T-helper 1 cell (primary cell): ENCODE results near the gene GPS2.

Source experiments
- DNase-seq, 5 donors: peaks; one replicate each; pipeline ENCODE4 v3.0.0-alpha.2; 2012 to 2020

Gene GPS2

DNA sequence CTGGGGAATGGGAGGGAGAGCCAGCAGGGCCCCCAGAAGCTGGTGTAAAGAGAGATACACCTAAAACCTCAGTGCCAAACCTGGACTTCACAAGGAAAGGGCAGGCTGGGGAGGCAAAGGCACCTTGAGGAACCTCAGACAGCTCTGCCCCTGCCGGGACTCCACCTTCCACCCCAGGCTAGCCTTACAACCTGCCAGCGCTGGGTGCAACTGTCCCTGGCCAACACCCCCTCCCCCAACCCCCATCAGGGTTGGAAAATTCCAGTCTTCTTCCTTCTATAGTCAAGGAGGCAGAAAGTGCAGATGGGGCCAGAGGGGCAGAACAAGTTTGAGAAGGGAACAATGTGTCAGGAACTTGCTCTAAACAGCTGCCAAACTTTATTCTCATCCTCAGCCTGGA lies 23.0 kb downstream of the GPS2 start:
- DNase-seq, result no peak

DNA sequence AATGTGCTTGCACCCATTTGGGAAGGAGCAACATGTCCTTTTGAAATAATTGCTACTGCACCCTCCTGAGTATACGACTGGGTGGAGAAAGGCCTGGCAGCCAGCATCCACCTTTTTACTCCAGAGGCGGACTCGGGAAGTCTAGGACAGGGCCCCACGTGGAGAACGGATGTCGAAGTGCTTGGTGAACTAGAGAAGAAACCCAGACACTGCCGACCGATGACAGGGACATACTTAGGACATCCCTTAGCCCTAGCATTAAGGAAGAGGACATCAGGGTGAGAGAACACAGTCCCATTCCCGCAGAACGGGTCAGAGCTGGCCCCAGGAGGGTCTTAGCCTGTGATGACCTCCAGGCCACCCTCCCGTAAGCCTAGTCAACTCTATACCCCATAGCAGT lies 24.5 kb downstream of the GPS2 start:
- DNase-seq, result no peak

DNA sequence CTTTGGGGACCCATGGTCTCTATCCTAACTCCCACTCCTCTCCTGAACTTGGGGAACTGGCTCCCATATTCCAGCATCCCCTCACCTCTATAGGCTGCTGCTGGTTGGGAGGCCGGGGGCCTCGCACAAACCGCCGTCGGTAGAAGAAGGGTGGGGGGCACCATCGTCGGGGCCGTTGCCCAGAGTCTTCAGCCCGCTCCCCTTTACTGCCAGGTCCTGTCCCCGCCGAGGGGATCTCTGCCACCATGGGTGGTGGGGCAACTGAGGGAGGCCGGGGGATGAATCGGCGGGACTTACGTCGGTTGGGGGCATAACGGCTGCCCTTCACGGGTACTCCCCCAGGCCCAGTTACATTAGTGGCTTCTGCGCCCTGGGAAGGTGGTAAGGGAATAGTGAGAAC lies 25.0 kb downstream of the GPS2 start:
- no peak for DNase-seq

DNA sequence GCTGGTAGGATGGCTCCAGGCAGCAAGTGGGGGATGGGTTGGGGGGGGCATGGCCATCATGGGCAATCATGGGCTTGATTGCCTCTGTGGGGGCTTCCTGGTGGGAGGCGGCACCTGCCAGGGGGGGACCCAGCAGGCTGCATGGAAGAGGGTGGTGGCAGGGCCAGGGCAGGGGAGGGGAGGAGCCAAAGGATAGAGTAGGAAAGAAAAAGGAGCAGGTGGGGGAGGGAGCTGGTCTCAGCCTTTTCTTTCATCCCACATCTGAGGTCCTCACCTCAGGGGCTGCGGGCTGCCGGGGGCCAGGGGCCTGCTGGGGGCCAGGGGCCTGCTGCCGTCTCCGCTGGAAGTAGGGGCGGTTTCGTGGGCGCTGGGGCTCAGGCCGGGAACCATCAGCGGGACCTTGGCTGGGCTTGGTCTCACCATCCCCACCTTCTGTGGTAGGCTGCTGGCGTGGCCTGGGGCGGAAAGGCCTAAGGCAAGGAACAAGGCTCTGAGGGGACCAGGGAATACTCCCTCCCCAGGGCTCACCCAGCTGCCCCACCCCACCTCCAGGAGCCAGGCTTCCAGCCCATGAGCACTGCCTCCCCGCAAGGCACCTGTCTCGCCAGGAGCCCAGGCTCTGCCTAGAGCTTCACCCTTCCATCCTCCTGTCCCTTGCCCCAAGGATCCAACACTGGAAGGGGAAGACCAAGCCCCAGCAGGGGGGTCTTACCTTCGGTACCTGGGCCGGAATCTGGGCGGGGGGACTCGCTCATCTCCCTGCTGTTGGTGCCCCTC lies 25.7 kb downstream of the GPS2 start:
- no peak for DNase-seq

DNA sequence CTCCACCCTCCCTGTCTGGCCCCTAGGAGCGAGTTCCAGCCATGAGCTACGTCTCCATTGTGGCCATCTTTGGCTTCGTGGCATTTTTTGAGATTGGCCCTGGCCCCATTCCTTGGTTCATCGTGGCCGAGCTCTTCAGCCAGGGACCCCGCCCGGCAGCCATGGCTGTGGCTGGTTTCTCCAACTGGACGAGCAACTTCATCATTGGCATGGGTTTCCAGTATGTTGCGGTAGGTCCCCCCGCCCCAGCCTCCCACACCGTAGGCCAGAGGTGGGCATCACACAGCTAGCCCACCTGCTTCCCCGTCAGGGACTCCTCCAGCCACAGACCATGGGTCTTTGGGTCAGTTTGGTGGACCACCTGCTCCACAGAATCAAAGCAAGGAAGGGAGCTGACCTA lies 29.5 kb downstream of the GPS2 start:
- no peak for DNase-seq

DNA sequence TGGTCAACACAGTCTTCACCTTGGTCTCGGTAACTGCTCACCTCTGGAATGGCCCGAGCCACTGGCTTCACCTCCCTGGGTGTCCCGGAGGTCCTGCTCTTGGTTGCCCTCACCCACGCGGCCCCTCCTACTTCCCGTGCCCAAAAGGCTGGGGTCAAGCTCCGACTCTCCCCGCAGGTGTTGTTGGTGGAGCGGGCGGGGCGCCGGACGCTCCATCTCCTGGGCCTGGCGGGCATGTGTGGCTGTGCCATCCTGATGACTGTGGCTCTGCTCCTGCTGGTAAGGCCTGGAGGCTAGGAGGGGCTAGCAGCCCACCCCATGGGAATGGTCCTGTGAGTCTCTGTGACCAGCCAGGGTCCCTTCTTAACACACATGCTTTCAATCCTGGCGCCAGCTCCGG lies 30.2 kb downstream of the GPS2 start:
- DNase-seq, result no peak

DNA sequence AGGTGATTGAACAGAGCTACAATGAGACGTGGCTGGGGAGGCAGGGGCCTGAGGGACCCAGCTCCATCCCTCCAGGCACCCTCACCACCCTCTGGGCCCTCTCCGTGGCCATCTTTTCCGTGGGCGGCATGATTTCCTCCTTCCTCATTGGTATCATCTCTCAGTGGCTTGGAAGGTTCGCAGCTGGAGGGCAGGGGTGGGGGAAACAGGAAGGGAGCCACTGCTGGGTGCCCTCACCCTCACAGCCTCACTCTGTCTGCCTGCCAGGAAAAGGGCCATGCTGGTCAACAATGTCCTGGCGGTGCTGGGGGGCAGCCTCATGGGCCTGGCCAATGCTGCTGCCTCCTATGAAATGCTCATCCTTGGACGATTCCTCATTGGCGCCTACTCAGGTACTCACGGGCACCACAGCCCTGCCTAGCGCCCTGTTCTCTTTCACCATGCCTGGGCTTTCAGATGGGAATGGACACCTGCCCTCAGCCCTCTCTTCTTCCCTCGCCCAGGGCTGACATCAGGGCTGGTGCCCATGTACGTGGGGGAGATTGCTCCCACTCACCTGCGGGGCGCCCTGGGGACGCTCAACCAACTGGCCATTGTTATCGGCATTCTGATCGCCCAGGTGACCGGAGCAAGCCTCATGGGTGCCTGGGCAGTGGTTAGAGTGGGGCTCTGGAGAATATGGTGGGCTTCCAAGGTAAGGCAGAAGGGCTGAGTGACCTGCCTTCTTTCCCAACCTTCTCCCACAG lies 31.5 kb downstream of the GPS2 start:
- no peak for DNase-seq

DNA sequence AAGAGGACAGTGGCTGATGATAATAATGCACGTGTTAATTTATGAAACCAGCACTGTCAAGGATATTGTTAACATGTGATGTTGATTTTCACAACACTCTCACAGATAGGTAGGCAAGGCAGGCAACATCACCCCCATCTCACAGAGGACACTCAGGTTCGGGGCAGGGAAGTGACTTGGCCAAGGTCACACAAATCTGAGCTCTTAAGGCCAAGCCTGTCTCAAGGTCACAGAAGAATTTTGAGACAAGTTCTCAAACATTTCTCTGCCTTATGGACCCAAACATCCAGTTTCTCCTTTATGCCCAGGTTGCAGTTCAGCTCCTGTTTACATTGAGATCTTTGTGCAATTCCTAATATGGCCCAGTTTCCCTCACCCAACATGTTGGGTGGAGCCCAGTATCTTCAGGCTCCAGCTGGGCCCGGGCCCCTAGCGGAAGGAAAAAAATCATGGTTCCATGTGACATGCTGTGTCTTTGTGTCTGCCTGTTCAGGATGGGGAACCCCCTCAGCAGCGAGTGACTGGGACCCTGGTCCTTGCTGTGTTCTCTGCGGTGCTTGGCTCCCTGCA lies 32.3 kb downstream of the GPS2 start:
- DNase-seq, result no peak

DNA sequence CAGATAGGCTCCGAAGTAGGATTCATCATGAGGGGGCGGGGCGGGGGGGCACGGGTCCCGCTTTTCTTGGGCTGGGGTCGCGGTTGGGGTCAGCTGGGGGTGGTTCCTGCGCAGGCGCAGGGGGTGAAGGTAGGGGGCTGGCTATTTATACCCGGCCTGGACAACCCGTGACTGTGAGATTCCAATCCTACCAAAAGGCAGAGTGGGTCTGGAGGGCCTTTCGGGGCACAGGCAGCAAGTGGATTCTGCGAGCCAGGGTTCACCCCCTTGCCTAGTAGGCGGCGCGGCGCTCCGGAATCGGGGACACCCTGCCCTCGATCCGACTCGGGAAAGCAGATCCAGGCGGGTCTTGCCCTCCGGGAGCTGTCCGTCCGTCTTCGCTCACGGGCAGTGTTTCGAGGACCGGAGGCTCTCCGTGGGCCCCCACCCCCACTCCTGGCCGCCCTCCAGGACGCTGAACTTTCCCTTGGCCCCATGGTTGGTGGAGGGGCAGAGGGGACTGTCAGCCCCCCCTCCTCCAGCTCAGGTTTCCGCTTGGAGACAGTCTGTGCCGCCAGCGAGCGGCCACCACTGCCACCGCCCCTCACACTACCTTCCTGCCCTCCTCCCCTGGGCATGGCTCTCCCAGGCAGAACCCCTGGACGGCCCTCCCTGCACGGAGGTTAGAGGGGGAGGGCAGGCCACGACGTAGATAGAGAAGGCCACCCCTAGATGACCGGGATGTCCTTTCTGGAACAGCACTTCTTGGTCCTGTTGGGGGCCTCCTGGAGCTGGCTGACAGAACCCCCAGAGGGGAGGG lies 33.0 kb downstream of the GPS2 start:
- no peak for DNase-seq

DNA sequence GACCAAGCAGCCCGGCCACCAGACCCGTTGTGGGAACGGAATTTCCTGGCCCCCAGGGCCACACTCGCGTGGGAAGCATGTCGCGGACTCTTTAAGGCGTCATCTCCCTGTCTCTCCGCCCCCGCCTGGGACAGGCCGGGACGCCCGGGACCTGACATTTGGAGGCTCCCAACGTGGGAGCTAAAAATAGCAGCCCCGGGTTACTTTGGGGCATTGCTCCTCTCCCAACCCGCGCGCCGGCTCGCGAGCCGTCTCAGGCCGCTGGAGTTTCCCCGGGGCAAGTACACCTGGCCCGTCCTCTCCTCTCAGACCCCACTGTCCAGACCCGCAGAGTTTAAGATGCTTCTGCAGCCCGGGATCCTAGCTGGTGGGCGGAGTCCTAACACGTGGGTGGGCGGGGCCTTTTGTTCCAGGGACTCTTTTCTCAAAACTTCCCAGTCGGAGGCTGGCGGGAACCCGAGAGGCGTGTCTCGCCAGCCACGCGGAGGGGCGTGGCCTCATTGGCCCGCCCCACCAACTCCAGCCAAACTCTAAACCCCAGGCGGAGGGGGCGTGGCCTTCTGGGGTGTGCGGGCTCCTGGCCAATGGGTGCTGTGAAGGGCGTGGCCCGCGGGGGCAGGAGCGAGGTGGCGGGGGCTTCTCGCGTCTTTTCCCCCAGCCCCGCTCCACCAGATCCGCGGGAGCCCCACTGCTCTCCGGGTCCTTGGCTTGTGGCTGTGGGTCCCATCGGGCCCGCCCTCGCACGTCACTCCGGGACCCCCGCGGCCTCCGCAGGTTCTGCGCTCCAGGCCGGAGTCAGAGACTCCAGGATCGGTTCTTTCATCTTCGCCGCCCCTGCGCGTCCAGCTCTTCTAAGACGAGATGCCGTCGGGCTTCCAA lies 33.8 kb downstream of the GPS2 start, which contains the start of gene SLC2A4:
Gene SLC2A4, plus strand, starts transcription at position 645 of the 879 bp plus-strand sequence. Its CDS starts 217 bp downstream, at position 862.
- peak; percentile 68 to 85 (median 74) for DNase-seq

DNA sequence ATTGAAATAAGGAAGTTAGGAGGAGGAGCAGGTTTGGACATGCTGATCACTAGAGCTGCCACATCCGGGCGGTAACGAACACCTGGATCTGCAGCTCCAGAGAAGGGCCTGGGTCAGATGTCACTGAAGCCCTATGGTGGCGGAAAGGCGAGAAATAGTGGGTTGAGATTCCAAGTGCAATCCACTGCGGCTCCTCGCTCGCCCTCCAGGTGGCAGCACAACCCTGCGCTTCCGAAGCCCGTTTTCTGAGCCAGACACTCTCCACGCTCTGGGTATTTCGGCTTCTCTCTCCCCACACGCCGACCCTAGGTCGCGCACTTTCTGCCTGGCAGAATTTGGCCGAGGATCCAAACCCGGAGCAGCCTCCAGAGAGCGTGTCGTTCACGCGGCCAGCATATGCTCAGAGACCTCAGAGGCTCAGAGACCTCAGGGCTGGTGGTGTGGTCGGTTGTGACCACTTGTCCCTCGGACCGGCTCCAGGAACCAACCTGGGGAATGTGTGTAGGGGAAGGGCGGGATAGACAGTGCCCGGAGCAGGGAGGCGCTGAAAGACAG lies 34.6 kb downstream of the GPS2 start:
- DNase-seq, result peak; percentile 67 to 83 (median 78)

DNA sequence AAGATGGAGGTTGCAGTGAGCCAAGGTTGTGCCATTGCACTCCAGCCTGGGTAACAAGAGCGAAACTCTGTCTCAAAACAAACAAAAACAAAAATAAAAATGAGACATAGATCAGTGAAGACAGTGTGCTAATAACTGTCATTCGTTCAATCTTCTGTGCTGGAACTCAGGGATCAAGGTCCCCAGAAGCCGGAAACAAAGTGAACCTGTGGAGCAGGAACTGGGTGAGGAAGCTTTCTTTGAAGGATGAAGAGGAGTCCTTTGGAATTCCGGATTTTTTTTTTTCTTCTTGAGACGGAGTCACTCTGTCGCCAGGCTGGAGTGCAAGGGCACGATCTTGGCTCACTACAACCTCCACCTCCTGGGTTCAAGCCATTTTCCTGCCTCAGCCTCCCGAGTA lies 35.7 kb downstream of the GPS2 start:
- DNase-seq, result no peak

DNA sequence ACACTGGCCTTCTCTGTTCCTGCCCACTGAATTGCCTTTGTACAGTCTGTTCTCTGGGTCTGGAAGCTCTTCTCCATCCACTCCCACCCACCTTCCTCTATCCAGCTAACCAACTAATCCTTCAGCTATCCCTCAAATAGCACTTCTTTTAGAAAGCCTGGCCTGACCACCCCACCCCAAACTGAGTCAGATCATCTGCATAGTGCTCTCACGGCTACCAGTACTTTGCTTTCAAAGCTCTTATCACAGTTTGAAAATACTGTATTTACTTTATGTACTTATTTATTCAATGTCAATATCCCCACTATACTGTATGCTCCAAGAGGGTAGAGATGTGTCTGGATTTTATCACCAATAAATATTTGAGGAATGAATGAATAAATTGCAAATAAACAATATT lies 48.4 kb downstream of the GPS2 start:
- DNase-seq, result no peak

DNA sequence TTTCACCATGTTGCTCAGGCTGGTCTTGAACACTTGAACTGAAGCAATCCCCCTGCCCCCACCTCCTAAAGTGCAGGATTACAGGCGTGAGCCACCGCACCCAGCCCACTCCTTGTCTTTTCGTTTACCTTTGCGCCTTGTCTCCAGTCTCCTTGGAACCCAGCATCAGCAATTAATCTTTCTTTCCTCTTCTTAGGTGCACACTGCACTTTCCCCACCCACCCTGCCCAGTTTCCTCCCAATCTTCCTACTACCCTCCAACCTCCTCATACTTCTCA lies 51.4 kb downstream of the GPS2 start:
- DNase-seq, result no peak

DNA sequence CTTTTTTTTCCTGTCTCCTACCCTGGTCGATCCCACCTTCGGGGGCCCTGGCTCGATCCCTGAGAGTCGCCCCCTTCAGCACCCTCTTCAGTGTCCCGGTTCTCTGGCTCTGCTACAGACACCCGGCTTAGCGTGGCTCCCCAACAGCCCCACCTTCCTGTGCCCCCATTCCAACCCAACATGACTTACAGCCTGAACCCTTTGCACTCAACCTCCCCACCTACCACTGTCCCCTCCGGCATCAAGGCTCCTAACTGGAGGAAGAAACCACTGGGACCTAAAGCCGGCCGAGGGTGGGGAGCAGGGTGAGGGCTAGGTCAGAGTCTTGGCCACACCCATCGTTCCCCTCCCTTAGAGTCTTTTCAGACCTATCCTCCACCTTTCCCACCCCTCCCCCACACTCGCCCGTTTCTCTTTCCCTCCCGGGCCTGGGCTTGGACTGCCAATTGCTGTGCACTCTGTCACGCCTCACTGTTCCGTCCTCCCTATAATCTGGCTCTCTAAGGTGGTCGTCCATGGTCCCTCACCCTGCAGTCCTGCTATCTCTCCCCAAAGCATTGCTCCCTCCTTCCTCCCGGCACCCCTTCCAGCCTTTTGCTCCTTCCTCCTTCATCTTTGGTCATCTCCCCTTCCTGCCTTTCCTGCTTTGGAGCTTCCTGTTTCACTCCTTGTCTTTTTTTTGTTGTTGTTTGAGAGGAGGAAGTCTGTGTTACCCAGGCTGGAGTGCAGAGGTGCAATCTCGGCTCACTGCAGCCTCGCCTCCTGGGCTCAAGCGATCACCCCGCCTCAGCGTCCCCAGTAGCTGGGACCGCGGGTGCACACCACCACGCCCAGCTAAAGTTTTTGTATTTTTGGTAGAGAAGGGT lies 52.0 kb downstream of the GPS2 start:
- DNase-seq, result no peak
